Effector CD4-positive, alpha-beta T cell (primary cell): Measurements from ENCODE around the gene ZBTB20.

Experiments used
- DNase-seq: peaks from one replicate; pipeline ENCODE4 v3.0.0-alpha.2; 2020

Gene ZBTB20

GRCh38 chr3:114903213-114903612, 243.9 kb downstream of the ZBTB20 start:
- no peak for DNase-seq

- no peak for DNase-seq
Measured at GRCh38 chr3:114902691-114903101, 244.4 kb downstream of the ZBTB20 start.

DNA sequence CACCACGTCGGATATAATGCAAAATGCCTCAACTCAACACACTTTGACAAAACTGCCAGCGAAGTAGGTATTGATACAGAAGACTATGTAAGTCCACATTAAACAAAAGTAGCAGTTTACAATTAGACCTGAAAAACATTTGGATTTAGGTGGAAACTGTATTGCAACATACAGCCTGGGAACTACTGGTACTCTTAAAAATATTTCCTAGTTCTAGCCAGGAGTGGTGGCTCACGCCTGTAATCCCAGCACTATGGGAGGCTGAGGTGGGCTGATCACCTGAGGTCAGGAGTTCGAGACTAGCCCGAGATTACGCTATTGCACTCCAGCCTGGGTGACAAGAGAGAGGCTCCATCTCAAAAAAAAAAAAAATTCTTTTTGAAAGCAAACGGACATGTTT, 246.2 kb downstream of the ZBTB20 start:
- DNase-seq: no peak

DNA sequence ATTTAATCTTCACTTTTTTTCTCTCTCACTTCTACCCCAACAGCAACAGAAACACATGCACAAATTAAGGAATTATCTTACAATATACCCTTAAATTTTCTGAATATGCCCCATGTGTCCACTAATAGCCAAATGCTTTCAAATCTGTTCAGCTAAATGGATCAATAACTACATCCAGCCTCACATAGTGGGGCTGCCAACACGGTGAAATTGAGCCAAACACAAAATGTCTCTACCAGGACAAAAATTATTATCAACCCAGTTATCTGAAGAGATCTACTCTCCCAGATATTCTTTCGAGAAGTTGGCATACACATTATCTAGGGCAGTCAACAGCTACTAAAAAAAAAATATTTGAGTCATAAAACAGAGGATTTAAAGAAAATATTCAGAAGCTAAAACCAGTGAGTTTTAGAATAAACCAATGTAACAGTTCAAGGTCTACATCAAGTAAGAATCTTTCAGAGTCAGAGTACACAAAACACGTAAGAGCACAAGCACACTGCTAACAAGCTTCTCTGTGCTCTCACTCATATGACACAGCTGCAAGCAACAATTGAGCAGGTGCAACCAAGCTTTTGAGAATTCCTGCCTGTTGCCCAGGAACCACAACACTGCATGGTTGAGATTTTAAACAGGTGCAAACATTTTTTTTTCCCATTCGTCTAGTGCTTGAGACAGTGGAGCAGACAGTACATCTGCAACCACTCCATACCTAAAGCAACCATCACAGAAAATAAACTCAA, 247.7 kb downstream of the ZBTB20 start:
- no peak for DNase-seq

GRCh38 chr3:114896978-114897377, 250.1 kb downstream of the ZBTB20 start:
- no peak for DNase-seq

DNA sequence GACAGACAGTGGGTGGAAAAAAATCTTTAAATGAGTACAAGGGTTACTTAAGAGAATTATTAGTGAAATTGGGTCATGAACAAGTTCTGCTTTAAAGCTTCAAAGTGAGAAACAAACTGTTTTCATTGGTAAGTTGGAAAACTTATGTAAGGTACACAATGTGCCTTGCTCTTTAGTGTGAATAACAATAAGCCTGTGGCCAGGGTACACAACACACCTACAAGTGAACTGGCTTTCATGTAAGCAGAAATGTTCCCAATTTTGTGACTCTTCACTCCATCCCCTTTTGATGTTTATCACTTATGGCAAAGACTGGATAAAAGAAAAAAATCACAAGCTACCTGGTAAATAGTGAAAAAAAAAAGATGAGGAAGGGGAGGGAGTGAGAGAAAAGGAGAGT, 253.7 kb downstream of the ZBTB20 start:
- no peak for DNase-seq

- no peak for DNase-seq
Measured at GRCh38 chr3:114892880-114893279, 254.2 kb downstream of the ZBTB20 start.

- no peak for DNase-seq
Measured at GRCh38 chr3:114892131-114892879, 254.8 kb downstream of the ZBTB20 start.

DNA sequence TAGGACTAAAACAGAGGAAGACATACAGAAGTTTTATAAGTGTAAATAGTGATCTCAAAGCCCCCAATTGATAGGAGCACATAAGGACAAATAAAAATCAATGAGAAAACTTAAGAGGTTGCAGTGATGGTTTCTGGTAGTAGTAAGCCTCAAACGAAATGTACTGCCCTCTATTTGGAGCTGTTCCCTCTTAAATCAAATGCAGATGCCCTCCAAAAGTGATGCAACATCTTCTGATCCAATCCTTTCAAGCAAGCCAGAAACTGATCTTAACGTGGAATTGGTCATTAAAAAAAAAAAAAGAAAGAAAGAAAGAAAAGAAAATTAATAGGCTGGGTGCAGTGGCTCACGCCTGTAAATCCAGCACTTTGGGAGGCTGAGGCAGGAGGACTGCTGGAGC, 259.3 kb downstream of the ZBTB20 start:
- no peak for DNase-seq

GRCh38 chr3:114886905-114887304, 260.2 kb downstream of the ZBTB20 start:
- DNase-seq: no peak

DNA sequence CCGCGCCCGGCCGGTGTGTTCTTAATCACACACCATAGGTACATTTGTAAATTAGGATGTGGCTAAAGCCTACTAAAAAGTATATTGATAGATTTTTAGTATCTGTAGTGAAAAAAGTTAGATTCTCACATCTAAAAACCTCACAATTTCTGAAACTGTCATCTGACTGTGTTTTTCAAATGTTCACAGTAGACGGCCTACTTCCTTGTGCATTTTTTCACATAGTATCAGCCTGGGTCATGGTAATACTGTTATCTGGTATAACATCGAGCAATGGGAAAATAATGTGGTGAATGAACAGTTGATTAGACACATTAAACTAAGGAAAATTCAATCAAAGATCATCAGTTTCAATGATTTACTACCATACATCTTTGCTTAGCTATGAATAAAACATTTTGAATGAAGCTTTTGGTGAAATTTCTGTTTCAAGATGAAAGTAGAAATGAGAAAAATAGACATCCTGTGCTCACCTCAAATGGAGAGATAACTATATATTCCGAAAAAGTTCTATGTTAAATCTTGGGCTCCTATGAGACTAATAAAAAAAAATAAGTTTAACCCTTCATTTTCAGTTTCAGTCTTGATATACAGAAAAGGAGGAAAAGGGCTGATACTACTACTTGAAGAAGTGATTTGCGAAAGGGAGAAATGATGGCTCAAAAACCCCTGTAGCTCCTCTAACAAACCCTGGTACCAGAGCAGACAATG, 262.7 kb downstream of the ZBTB20 start:
- DNase-seq: no peak

DNA sequence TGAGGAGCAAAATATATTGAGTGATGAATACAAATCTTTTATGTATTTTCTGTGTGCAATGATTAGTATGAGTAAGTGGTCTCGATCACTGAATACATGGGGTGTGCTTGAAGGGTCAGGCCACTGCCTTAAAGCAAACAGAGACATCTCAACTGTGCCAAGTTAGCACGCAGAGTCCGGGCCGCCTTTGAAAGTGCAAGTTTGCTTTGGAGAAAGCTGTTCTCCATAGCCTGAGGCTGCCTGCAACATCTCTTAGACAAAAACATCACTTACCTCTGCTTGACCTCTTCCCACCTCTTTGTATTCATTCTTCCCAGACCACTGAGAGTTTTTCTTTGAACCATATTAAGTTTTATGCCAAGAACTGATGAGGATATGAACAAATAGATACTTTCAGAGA, 267.0 kb downstream of the ZBTB20 start:
- no peak for DNase-seq

DNA sequence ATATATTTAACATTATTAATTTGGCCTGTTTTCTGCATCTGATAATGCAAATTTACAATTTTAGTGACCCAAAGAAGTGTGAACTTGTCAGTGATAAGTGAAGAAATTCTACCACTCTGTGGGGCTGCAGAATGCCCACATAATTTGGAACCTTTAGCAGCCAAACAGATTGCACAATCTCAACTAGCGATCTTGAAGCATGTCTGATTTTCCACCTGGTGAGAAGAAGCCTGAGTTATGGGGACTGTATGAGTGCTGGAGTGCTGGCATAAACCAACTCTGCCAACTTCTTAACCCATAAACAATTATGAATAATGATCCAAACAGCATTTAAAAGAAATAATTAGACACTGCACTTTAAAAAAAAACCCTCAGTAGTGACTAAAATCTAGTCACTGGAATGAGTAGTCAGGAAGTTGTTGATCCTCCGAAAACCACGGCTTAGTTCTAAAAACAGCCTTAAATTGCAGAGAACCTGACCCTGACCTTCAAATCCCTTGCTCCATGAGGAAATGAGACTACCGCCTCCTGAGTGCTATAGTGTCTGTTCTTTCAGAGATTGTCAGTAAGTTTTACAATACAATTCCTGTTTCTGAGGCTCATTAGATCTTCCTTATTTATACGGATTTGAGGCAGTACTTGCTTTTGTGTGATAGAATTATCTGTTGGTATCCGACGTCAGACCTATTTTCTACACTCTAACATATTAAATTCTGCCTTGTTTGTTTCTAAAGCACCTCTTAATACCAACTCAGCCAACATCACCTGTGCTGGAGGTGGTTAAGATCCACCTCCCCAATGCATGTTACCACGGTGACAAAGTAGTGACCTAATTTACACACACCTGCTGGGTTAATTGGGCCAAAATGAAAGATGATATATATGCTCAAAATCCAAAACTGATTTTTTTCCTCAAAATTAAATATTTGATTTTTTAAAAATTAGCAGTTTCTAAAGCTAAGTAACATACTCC, 267.7 kb downstream of the ZBTB20 start:
- no peak for DNase-seq

DNA sequence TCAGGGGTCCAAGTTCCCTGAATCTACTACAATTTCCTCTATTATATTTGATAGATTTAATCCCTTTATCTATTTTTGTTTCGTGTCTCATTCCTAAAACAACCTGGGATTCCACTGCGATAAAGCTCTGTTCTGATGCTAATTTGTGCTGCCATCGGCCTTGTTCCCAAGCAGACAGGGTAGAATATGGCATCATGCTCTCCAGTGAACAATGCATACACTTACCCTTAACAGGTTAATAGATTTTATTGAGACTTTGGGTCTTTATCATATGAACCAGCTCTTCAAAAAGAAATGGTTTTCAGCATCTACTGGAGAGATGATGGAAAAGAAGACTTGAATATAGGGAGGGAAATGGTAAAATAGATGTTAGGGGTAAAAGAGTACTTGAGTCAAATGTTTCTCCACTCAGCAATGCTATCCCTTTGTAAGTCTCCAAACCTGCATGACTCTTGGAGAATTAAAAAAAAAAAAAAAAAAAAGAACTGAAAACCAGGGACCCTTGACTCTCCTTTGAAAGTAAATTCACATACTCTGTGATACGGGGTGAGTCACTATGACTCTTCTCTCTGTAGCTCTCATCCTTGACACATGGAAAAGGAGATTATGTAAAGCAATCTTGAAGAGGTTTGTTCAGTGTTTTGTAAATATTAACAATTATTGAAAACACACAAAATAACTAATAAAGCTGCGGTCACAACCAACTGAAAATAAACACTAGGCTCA, 268.8 kb downstream of the ZBTB20 start:
- DNase-seq: no peak

DNA sequence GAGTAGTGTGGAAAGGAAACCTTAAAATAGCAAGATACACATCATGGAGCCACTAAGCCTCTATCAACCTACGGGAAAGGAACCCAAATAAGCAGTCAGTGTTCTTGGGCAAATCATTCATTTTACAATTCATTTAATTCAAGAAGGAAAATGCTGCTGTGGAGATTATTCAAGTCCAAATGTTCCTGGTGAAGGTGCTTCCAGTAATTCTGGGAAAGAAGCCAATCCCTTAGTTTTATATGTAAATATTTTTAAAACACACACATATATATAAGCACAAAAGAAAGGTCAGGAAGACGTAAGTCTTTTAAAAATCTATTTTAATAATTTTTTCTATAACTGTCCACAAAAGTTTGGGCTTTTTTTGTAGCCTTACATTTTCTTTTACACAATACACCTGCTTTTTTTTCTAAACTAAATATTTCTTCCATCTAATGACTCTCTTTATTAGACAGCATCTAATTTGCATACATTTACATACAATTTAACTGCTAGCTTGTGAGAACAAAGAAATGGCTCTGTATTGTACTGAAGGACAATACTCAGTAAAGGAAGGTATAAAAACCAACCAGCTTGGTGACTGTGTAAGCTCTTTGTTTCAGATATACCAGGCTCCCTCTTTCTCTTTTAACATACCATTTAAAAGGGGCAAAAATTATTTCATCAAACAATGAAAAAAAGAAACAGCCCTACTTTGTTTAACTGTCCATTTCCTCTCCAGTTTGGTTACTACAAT, 269.5 kb downstream of the ZBTB20 start:
- DNase-seq: no peak

GRCh38 chr3:114874522-114874971, 272.5 kb downstream of the ZBTB20 start:
- DNase-seq: no peak

GRCh38 chr3:114873591-114873990, 273.5 kb downstream of the ZBTB20 start:
- no peak for DNase-seq

GRCh38 chr3:114872588-114872987, 274.5 kb downstream of the ZBTB20 start:
- DNase-seq: no peak

DNA sequence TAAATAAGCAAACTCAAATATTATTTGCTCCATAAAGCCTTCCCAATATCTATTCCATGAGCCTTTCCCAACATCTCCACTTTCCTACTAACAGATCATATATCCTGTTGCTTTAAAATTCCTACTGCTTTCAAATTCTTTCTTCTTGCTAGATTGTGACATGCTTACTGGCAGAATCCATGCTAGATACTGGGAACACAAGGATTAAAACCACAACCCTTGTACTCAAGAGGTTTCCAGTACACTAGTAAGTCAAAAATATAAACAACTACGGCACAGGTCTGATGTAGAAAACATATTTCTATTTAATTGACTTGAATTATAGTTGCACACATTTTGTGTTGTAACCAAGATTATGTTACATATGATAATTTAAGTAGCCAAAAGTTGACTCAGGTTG, 275.0 kb downstream of the ZBTB20 start:
- DNase-seq: no peak

DNA sequence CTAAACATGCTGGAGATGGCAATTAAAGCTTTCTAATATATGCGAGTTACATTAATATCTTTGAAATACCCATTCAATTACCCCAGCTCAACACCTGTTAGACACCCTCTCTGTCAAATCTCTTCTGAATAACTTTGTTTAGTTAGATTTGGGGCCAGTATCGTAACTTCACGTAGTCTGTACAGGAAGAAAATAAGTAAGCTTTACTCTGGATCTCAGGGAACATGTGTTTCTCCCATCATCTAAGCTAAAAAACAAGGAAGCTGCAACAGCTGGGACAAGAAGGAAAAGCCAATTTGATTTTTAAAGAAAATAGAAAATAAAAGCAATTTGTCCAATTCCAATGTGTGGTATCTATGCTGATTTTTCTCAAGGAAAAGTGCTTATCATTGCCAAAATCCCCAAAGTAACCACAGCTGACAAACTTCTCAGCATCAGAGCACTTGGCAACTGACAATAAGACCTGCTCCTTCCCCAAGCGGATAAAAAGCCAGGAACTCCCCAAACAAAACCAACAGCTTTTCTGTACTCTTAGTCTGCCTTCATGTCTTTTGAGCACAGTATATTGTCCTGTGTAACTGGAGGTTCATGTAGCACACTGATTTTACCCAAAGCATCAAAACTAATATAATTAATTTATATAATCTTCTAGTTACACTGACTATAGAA, 279.1 kb downstream of the ZBTB20 start:
- DNase-seq: no peak
